Erythroblast (primary cell): ENCODE data around the gene WDR45B.

Experiments used
- GATA1 ChIP-seq: IDR thresholded peaks from 2 replicates; pipeline ENCODE4 v1.6.1; 2011; ENCODE audit warnings: low read depth, mild to moderate bottlenecking, control low read depth, low read length, moderate library complexity
- POLR2A ChIP-seq: IDR thresholded peaks from 2 replicates; pipeline ENCODE4 v1.6.1; 2011; ENCODE audit warnings: mild to moderate bottlenecking, low read length

DNA sequence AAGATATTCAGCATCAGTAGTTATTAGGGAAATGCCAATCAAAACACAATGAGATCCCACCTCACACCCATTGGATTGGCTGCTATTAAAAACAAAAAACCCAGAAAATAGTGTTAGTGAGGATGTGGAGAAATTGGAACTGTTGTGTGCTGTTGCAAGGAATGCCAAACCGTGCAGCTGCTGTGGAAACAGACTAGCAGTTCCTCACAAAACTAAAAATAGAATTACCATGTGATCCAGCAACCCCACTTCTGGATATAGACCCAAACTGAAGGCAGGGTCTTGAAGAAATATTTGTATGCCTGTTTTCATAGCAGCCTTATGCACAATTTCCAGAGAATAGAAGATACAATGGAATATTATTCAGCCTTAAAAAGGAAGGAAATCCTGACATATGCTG lies 82.7 kb downstream of the WDR45B start:
- TF ChIP-seq POLR2A (no peak), GATA1 (no peak)
